Fibroblast of villous mesenchyme (primary cell): Measurements from ENCODE around the gene NLRC3. TPM values are rescaled to one million over a fixed set of nuclear protein-coding genes. Genes with fewer than 3 reads are reported as not detected.

ENCODE experiments used
- DNase-seq: peaks from one replicate; pipeline ENCODE4 v3.0.0-alpha.2; 2010; ENCODE audit warnings: low read depth
- H3K4me3 ChIP-seq: 2 replicates; pipeline ENCODE4 v1.5.1; 2011; ENCODE audit warnings: low read depth, mild to moderate bottlenecking, low read length
- total RNA-seq: library from RNA; depleted of rRNA; stranded (reverse); fragments of >200 nt; gene quantifications from 2 replicates; pipeline ENCODE4 v1.2.3, GENCODE V29; 2012
- TF ChIP-seq, protein P1 (sequence below): IDR thresholded peaks from 2 replicates; pipeline ENCODE4 v1.5.1; 2012; ENCODE audit warnings: low read depth, mild to moderate bottlenecking, low read length; ENCODE audit not compliant: insufficient read depth

The NLRC3 gene
- total RNA-seq, 1 donor: not detected

DNA sequence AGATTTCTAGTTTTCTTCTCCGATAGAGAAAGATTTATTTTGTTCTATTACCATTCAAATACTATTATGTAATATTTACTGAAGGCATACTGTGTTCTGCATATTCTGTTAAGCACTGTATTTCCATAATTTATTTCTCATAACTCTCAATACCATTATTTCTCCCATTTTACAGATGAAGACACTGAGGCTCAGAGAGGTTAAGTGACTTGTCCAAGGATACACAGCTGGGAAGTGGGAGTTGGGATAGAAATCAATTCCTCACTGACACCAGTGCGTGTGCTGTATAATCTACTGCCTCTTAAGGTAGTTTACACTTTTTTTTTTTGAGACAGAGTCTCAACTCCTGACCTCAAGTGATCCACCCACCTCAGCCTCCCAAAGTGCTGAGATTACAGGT, 7.4 kb downstream of the NLRC3 start:
- no peak for DNase-seq
- no peak overlapping the region for H3K4me3 ChIP-seq
- TF ChIP-seq, protein P1, sequence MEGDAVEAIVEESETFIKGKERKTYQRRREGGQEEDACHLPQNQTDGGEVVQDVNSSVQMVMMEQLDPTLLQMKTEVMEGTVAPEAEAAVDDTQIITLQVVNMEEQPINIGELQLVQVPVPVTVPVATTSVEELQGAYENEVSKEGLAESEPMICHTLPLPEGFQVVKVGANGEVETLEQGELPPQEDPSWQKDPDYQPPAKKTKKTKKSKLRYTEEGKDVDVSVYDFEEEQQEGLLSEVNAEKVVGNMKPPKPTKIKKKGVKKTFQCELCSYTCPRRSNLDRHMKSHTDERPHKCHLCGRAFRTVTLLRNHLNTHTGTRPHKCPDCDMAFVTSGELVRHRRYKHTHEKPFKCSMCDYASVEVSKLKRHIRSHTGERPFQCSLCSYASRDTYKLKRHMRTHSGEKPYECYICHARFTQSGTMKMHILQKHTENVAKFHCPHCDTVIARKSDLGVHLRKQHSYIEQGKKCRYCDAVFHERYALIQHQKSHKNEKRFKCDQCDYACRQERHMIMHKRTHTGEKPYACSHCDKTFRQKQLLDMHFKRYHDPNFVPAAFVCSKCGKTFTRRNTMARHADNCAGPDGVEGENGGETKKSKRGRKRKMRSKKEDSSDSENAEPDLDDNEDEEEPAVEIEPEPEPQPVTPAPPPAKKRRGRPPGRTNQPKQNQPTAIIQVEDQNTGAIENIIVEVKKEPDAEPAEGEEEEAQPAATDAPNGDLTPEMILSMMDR: no peak

DNA sequence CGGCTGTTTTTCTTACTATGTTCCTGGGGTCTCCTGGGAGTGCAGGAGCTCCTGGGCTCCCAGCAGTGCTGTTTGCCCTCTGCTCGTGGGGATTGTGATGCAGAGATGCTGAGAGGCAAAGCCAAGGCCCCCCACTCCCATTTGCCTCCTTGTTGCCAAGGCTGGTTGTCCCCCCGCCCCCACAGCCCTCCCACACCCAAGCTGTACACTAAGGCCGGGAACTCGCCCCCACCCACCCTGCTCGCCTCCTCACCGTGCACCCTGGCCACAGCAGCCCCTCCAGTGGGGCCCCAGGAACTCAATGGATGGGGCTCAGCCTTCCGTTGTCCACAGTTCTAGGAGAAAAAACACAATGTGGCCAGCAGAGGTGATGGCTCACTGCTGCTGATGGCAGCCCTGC, 10.2 kb downstream of the NLRC3 start:
- no peak for DNase-seq
- no peak overlapping the region for H3K4me3 ChIP-seq
- TF ChIP-seq, protein P1: no peak

DNA sequence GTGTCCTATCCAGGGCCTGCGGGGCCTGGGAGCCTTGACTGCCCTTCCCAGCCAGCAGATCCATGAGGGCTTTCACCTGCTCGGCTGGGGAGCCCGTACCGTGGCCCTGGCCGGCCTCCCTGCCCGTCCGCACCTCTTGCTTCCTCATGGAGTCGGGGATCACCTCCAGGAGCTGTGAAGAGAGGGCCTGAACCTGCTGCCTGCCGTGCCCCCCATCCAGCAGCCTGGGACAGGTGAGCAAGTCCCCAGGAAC, 12.4 kb downstream of the NLRC3 start:
- H3K4me3 ChIP-seq: no peak overlapping the region
- no peak for DNase-seq
- TF ChIP-seq, protein P1: no peak

DNA sequence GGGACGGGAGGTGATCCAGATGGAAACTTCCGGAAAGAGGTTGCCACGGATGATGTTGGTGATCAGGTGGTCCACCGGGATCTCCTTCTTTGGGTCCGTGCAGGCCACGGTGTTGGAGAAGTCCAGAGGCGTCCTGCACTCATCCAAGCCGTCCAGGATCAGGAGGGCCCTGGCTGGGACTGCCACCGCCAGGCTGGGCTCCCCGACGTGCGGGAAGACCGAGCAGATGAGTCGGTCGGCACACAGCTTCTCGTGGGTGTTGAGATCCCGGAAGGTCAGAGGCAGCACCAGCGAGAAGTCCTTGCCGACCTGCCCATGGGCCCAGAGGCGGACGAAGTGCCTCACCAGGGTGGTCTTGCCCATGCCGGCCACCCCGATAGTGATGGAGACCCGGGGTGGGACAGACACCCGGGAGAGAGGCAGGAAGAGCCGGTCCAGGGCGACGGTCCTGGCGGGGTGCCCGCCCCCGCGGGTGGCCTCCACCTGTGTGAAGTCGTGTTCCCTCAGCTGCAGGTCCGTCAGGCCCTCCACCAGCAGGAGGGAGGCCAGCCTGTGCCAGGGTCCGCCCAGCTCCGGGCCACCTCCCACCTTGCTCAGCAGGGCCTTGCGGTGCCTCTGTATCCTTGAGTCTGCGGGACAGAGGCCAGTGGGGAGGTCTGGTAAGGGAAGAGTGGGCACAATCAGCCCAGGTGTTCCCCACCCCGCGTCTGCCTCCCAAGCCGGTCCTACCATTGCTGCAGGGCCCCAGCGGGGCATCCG, 12.9 kb downstream of the NLRC3 start:
- DNase-seq: no peak
- TF ChIP-seq, protein P1: no peak
- no peak overlapping the region for H3K4me3 ChIP-seq

DNA sequence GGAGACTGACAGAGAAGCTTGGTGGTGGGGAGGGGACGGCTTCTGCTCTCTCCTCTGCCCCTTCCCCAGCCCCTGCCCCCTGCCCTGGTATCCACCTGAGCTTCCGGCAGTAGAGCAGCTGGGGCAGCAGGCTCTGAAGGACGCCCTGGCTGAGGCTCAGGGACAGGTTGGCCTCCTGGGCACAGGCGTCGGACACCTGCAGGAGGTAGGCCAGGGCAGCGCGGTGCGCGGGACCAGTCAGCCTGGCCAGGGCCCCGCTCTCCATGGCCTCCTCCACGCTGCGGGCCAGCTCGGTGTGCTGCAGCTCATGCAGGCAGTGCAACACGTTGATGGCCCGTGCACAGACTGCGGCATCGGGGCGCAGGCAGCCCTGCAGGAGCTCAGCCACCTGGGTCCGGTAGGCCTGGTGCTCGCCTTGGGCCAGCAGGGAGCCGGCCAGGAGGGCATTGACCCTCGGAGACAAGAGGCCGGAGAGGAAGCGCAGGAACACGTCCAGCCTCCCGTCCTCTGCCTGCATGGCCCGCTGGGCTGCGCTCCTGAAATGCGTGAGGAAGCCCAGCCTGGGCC, 14.2 kb downstream of the NLRC3 start:
- no peak for DNase-seq
- H3K4me3 ChIP-seq: no peak overlapping the region
- TF ChIP-seq, protein P1: no peak

DNA sequence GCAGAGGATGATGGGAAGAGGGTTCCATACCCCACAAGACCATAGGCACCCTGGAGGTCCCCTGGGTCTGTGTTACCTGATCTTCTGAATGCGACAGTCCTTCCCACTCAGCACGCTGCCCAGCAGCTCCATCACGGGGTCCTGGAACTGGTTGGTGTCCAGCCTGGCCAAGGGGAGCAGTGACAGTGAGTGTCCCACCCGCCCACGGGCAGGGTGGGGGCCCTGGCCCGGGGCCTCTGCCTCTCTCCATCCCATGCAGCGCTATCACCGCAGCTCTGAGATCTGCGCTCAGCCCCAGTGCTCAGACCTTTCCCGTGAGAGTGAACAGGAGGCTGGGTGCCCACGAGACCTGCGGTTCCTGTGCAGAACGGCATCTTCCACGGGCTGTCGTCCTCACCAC, 15.6 kb downstream of the NLRC3 start:
- no peak for DNase-seq
- TF ChIP-seq, protein P1: no peak
- no peak overlapping the region for H3K4me3 ChIP-seq
